GM18907 (cell line): ENCODE measurements around the gene XAGE1B.
"Not testable (repeated sequence)": the region's sequence is repeated elsewhere in the genome, so short reads cannot be mapped to it uniquely, and the experiment has no call there.

ENCODE experiments used
- ATAC-seq: cut with Tn5 transposase; IDR thresholded peaks from one replicate; pipeline ENCODE4 v1.9.1; 2021; ENCODE audit warnings: mild to moderate bottlenecking, moderate library complexity; ENCODE audit not compliant: unreplicated experiment

XAGE1B gene, protein sequence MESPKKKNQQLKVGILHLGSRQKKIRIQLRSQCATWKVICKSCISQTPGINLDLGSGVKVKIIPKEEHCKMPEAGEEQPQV

DNA sequence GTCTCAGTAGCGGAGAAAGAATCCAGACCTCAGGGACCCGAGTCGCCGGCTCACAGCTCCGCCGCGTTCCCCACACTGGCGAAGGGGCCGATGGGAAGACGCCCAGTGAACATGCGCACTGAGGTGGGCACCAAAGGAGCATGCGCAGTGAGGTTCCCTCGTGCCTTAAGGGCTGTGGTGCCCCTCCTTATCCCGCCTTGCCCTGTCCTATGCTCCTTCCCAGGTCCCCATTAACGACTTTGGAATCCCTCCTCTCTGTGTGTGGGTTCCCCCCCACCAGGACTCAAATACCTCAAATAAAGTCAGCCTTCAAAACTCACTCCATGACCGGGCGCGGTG is at the start of gene XAGE1B:
Gene XAGE1B, minus strand, starts transcription at position 77 of the 339 bp plus-strand sequence. CDS start 1,536 bp downstream, outside the sequence.
- ATAC-seq = not testable (repeated sequence)

- no peak for ATAC-seq
Observed at GRCh38 chrX:52563105-52563504, 46.2 kb upstream of the XAGE1B start.

- ATAC-seq = no peak
Observed at GRCh38 chrX:52558140-52558539, 41.3 kb upstream of the XAGE1B start.

DNA sequence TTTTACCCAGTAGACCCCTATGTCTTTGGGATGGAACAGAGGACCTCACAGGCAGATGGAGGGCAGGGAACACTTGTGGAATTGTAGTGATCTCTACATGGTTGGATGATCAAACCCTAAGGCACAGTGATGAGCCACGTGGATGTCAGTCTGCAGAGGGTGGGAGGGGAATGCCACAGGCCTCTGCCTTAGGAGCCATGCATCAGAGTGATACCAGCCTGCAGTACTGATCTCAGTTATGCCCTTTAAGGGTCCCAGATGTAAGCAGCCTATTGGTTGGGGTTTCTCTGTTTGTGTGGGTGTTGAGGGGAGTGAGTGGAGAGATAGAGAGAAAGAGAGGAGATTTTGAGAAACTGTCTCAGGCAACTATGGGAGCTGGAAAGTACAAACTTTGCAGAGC is 39.9 kb upstream of the XAGE1B start:
- ATAC-seq = no peak

DNA sequence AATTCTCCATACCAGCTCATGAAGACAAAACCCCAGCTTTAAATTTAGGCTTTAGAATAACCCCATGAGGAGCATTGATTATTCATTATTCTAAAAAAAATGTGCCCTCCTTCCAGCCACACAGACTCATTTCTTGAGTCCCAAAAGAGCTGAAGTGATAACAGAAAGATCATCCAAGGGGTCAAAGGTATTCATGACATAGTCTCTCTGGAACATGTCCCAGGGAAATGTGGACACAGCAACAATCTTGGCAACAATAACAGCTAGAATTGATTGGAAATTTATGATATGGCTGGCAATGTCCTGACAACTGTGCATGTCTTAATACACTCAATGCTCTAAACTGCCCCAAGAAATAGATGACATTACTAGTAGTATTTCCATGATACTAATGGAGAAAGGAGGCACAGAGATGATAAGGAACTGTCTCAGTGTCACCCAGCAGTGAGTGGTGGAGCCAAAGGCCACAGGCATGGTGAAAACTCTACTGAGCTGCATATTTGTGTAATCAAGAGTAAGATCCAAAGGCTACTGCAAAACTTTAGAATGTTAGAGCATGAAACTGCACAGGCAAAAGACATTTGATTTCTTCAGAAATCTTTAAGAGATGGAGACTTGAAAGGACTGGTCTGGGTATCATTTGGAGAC is 37.3 kb upstream of the XAGE1B start:
- ATAC-seq = no peak

DNA sequence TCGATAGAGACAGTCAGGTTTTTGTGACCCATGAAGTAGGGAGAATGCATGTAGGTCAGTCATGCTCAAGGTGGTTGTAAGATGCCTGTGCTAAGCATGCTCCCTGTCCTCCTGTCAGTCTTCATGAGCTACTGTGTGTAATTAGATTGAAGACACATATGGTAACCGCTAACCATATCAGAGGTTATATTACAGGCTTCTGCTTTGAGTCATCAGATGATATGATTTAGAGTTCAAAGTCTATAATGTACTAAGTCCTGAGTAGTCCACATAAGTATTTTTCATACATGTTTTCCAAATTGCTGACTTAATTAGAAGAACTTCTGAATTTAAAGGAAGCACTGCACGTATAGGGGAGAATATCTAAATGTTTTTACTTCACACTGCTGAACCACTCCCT is 31.9 kb upstream of the XAGE1B start:
- ATAC-seq = not testable (repeated sequence)

DNA sequence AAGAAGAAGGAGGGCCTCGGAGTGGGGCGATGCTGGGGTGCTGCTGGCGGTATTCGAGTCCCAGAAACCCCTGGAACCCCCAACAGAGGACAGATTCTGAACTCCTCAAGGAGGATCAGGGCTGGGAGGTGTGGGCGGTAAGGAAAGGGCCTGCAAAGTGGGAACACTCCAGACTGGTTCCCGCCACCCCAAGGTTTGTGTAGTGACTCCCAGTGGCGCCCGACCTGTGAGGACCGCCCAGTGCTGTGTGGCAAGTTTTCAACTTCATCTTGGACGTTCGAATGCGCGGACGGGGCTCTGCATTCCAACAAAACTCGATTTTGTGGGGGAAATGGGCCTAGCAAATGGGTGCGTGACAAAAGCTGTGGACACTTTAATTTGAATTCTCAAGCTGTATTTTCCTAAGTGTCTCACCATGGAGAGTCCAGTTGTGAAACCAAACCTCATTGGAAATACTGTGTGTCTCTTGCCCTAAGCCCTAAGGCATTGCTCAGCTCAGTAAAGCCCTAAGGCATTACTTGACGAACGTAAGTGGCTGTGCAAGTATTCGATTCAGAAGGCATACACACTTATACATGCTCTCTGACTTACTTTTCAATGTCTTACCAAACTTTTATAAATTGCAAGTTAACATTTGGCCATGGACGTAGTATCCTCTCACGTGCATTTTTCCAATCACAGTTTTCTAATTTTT is 27.4 kb upstream of the XAGE1B start:
- ATAC-seq = no peak

DNA sequence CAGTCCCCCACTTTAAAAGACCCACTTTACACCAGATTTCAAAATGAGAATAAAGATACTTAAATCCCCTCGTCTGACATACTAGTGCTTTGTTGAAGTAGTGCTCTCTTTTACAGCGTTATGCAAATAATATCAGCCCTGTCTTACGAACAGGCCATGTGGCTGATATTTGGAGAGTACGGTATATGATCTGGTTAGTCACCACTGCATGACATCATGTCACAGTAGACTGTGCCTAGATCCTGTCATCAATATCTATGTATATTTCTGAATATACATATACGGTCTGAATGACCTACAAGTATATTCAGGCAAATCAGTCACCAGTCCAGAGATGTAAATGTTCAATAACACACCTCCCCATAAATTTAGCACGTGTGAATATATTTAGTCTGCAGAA is 25.4 kb upstream of the XAGE1B start:
- ATAC-seq = no peak

GRCh38 chrX:52541051-52541450 is 24.2 kb upstream of the XAGE1B start:
- not testable (repeated sequence) for ATAC-seq

DNA sequence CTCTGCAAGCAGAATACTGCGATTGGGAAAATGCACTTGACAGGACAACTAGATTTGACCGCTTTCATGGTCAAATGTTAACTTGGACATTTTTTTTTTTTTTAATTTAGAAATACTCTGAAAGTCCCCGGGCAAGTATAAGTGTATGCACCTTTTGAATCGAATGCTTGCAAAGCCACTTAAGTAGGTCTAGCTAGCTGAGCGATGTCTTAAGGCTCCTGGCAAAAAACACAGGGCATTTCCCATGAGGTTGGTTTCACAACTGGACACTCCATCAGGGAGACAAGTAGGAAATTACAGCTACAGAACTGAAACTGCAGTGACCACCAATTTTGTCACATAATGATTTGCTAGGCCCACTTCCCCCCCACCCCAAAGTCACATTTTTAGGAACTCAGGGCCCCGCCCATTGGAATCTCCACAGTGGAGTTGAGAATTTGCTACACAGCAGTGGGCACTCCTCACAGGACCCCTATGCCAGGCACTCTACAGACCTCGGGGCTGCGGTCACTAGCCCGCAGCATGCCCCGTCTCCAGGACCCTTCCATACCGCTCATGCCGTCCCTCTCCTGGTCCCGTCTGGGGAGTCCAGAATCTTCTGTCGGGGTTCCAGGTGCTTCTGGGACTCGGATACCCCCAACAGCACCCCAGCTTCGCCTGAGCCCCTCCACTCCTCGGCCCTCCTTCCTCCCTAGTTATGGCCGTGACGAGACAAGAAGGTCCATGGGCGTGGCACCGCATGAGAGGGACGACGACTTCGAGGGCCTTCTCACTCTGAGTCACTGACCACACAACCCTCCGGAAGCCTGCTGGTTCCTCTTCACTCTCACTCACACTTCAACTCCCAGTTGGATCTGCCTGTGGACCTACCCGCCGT is 515 bp downstream of the XAGE1B start:
- ATAC-seq = not testable (repeated sequence)

- ATAC-seq = not testable (repeated sequence)
Observed at GRCh38 chrX:52511126-52511525, 5.7 kb downstream of the XAGE1B start.

GRCh38 chrX:52509916-52510315 is 6.9 kb downstream of the XAGE1B start:
- no peak for ATAC-seq

DNA sequence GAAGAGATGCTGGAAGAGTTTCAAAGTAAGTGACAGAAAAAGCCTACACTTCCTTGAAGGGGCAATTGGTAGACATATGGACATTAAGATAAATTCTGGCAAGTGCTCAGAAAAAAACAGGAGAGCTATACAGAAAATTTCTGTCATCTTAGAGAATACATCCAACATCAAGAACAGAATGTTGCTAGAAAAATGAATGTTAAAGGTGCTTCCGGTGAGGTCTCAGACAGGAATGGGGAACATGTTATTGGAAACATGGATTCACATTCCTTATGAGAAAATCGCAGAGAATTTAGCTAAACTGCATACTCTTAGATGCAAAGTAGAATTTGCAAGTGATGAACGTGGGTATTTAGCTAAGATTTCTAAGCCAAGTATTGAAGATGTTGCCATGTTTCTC is 9.5 kb downstream of the XAGE1B start:
- ATAC-seq = no peak

GRCh38 chrX:52504551-52504950 is 12.3 kb downstream of the XAGE1B start:
- no peak for ATAC-seq

DNA sequence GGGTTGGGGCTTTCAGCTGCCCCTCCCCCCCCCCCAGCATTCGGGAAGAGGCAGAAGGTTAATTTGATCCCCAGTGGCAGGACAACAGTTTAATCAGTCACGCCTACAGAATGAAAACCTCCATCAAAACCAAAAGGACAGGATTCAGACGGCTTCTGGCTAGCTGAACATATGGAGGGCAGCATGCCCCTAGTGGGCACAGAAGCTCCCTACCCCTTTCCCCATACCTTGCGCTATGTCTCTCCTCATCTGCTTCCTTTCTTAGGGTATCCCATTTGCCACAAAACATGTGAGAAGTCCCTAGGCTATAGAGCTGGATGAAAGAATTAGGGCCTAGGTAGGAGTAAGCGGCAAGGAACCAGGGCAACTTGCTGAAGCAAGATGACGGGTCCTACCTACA is 15.5 kb downstream of the XAGE1B start:
- not testable (repeated sequence) for ATAC-seq

DNA sequence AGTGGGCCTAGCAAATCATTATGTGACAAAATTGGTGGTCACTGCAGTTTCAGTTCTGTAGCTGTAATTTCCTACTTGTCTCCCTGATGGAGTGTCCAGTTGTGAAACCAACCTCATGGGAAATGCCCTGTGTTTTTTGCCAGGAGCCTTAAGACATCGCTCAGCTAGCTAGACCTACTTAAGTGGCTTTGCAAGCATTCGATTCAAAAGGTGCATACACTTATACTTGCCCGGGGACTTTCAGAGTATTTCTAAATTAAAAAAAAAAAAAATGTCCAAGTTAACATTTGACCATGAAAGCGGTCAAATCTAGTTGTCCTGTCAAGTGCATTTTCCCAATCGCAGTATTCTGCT is 20.5 kb downstream of the XAGE1B start:
- ATAC-seq = not testable (repeated sequence)

DNA sequence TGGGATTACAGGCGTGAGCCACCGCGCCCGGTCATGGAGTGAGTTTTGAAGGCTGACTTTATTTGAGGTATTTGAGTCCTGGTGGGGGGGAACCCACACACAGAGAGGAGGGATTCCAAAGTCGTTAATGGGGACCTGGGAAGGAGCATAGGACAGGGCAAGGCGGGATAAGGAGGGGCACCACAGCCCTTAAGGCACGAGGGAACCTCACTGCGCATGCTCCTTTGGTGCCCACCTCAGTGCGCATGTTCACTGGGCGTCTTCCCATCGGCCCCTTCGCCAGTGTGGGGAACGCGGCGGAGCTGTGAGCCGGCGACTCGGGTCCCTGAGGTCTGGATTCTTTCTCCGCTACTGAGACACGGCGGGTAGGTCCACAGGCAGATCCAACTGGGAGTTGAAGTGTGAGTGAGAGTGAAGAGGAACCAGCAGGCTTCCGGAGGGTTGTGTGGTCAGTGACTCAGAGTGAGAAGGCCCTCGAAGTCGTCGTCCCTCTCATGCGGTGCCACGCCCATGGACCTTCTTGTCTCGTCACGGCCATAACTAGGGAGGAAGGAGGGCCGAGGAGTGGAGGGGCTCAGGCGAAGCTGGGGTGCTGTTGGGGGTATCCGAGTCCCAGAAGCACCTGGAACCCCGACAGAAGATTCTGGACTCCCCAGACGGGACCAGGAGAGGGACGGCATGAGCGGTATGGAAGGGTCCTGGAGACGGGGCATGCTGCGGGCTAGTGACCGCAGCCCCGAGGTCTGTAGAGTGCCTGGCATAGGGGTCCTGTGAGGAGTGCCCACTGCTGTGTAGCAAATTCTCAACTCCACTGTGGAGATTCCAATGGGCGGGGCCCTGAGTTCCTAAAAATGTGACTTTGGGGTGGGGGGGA is 21.1 kb downstream of the XAGE1B start, which contains the start of gene XAGE1A:
Gene XAGE1A, plus strand, starts transcription at position 264 of the 874 bp plus-strand sequence. CDS start 1,554 bp downstream, outside the sequence.
- ATAC-seq = not testable (repeated sequence)

- not testable (repeated sequence) for ATAC-seq
Observed at GRCh38 chrX:52471301-52471700, 45.6 kb downstream of the XAGE1B start.
